ENCODE measurements around the gene DNASE2B. TPM values are rescaled to one million over a fixed set of nuclear protein-coding genes. Genes with fewer than 3 reads are reported as not detected.

Gene DNASE2B
- total and polyA plus RNA-seq, 2 donors (not counting 3 experiments of a cell fraction or from before 2014, with no cell fraction given): not detected

DNA sequence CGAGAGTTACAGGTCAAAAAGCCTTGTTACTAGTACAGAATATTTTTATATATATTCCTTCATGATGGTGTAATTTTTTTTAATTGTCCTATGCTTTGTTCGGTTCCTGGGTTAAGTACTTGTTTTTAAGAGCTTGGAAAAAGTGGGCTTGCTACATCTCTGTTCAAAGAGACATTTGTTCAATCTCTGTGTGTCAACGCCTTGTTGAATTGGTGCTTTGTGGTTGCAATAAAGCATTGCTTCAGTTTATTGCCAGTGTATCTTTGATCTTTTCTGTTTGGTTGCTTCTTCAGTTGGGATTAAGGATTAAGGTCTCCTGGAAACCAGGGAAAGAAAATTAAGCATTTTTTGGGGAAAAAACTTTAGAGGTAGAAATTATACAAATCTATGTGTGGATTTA, 47.7 kb upstream of the DNASE2B start:
- CTCF ChIA-PET: interaction anchor here (1.2 kb wide), 1 partner anchor 17 kb away, joined by 3 read pairs; no protein-coding TSS in a partner anchor

More for the DNA sequence above, 47.7 kb upstream of the DNASE2B start:
- FAIRE-seq (no peak), DNase-seq (ENCODE audit: low read depth, low spot score) (no peak)
- no peak overlapping the region for H3K27ac ChIP-seq (ENCODE audit: insufficient read depth, low read depth, low read length)
- H3K36me3 ChIP-seq (ENCODE audit: control insufficient read depth in 2 of 2, extremely low read depth in 1 of 2, insufficient read depth in 2 of 2, low read length in 2 of 2): no peaks in the 10 kb centered on the region
- TF ChIP-seq GATA2 (IDR thresholded peaks at IDR 0.05; ENCODE audit: insufficient read depth, insufficient read length, low read depth, low read length) (no peak), POLR2A (IDR thresholded peaks at IDR 0.05; ENCODE audit: low read depth, low read length) (no peak), EZH2 (IDR thresholded peaks at IDR 0.05; ENCODE audit: borderline replicate concordance, low read depth, low read length, severe bottlenecking) (no peak), MAX (IDR thresholded peaks at IDR 0.05; ENCODE audit: insufficient read depth, insufficient read length) (no peak), FOS (IDR thresholded peaks at IDR 0.05; ENCODE audit: borderline replicate concordance, insufficient read depth, low read length) (no peak), JUN (IDR thresholded peaks at IDR 0.05; ENCODE audit: borderline replicate concordance, insufficient read depth, insufficient read length, low read depth) (no peak), POLR2AphosphoS5 (IDR thresholded peaks at IDR 0.05; ENCODE audit: insufficient read depth, low read depth, low read length) (no peak), MYC (IDR thresholded peaks at IDR 0.05; ENCODE audit: low read depth, low read length) (no peak), CTCF (IDR thresholded peaks at IDR 0.05; ENCODE audit: extremely low read depth in 1 of 2, insufficient read depth in 1 of 2, low read depth in 1 of 2, low read length in 2 of 2) (no peak)
- H2AFZ ChIP-seq (ENCODE audit: low read depth, low read length): no peak overlapping the region
- no peak overlapping the region for H3K9ac ChIP-seq (replicated peaks; ENCODE audit: extremely low read depth, insufficient read depth, low read length)
- H4K20me1 ChIP-seq (replicated peaks; ENCODE audit: control insufficient read depth, extremely low read depth, insufficient read depth, low read length): no peaks in the 10 kb centered on the region
- H3K9me3 ChIP-seq (replicated peaks; ENCODE audit: control insufficient read depth, insufficient read depth, low read length): no peaks in the 10 kb centered on the region
- H3K27me3 ChIP-seq (ENCODE audit: control insufficient read depth in 2 of 2, insufficient read depth in 2 of 2, low read length in 2 of 2): no peaks in the 10 kb centered on the region
- H3K4me2 ChIP-seq (ENCODE audit: insufficient read depth, low read length): no peak overlapping the region
- BruUV-seq (replicated peaks): no TSS peak
- no peak overlapping the region for H3K4me3 ChIP-seq (replicated peaks in 1 of 3; ENCODE audit: insufficient read depth in 1 of 3, low read depth in 1 of 3, low read length in 3 of 3)
- intact Hi-C loops (cut with micrococcal nuclease) (no loop called here), dilution Hi-C loops (cut with MboI; ENCODE audit: extremely low pct_ligation_motif_present, low sequenced_read_pairs) (no loop called here)
- H3K9me1 ChIP-seq (replicated peaks; ENCODE audit: control insufficient read depth, extremely low read depth, insufficient read depth, low read length): no peaks in the 10 kb centered on the region
- H3K79me2 ChIP-seq (ENCODE audit: control insufficient read depth, insufficient read depth, low read length): no peaks in the 10 kb centered on the region
- POLR2A ChIA-PET: no interaction called here
- H3K4me1 ChIP-seq (ENCODE audit: control insufficient read depth, extremely low read depth, insufficient read depth, low read length): no peaks in the 10 kb centered on the region
